Endodermal cell (in vitro differentiated cells): ENCODE data around the gene GABRB1. TPM values are rescaled to one million over a fixed set of nuclear protein-coding genes. Genes with fewer than 3 reads are reported as not detected.

Experiments
- DNase-seq: peaks from one replicate; pipeline ENCODE4 v3.0.0-alpha.2; 2017
- H3K27ac ChIP-seq: 2 replicates; pipeline ENCODE4 v1.5.1; 2013; ENCODE audit warnings: mild to moderate bottlenecking, low read depth, low read length, moderate library complexity
- H3K27me3 ChIP-seq: 2 replicates; pipeline ENCODE4 v1.6.1; 2013; ENCODE audit warnings: mild to moderate bottlenecking, low read length, moderate library complexity; ENCODE audit not compliant: insufficient read depth, control insufficient read depth, poor library complexity, severe bottlenecking
- H3K36me3 ChIP-seq: 2 replicates; pipeline ENCODE4 v1.7.0; 2013; ENCODE audit warnings: mild to moderate bottlenecking, low read length, moderate library complexity; ENCODE audit not compliant: control insufficient read depth, insufficient read depth
- H3K4me1 ChIP-seq: one replicate; pipeline ENCODE4 v1.7.0; 2013; ENCODE audit warnings: low read length; ENCODE audit not compliant: control insufficient read depth, insufficient read depth
- H3K4me3 ChIP-seq: 2 replicates; pipeline ENCODE4 v1.5.1; 2013; ENCODE audit warnings: mild to moderate bottlenecking, low read length, moderate library complexity
- H3K9ac ChIP-seq: 2 replicates; pipeline ENCODE4 v1.6.1; 2013; ENCODE audit warnings: mild to moderate bottlenecking, low read length, moderate library complexity; ENCODE audit not compliant: poor library complexity, severe bottlenecking; ENCODE audit errors: extremely low read depth
- H3K9me3 ChIP-seq: 2 replicates; pipeline ENCODE4 v1.6.1; 2013; ENCODE audit warnings: mild to moderate bottlenecking, low read length, moderate library complexity; ENCODE audit not compliant: control insufficient read depth
- H3K27ac Mint-ChIP-seq: 2 replicates; pipeline ENCODE4 v1.8.0; 2020; ENCODE audit warnings: mixed read lengths
- H3K27me3 Mint-ChIP-seq: 2 replicates; pipeline ENCODE4 v1.8.0; 2021; ENCODE audit warnings: mild to moderate bottlenecking, mixed read lengths; ENCODE audit not compliant: insufficient read depth
- H3K36me3 Mint-ChIP-seq: 2 replicates; pipeline ENCODE4 v1.8.0; 2020; ENCODE audit warnings: low read depth, mixed read lengths
- H3K4me1 Mint-ChIP-seq: 2 replicates; pipeline ENCODE4 v1.8.0; 2020; ENCODE audit warnings: mixed read lengths
- H3K4me3 Mint-ChIP-seq: 2 replicates; pipeline ENCODE4 v1.8.0; 2020; ENCODE audit warnings: mild to moderate bottlenecking, moderate library complexity, mixed read lengths
- H3K9me3 Mint-ChIP-seq: 2 replicates; pipeline ENCODE4 v1.8.0; 2020; ENCODE audit warnings: mild to moderate bottlenecking, mixed read lengths
- CTCF ChIP-seq: fragments of 200-600 bp; sonication (generic); conservative IDR thresholded peaks from 2 replicates; pipeline ENCODE4 v1.5.0; 2021; ENCODE audit warnings: antibody characterized with exemption, mild to moderate bottlenecking
- WGBS, 2 experiments: methylation state at CpG; one replicate each; pipeline versions ENCODE4 v1.1.5 to v1.1.7; 2013; ENCODE audit warnings: missing lambda C conversion rate in 2 of 2, mixed read lengths in 1 of 2; ENCODE audit not compliant: insufficient coverage in 1 of 2, insufficient read length in 1 of 2; 5-methylcytosine and 5-hydroxymethylcytosine counted together
- total RNA-seq, 2 donors: library from RNA; stranded (reverse); fragmentation: NEBNext Ultra II Directional in 1 of 2; extraction: Animal tissue kit (Norgen Biotek cat#: 25700) in 1 of 2; gene quantifications; 2 replicates in 1 of 2; 3 replicates in 1 of 2; pipeline ENCODE4 v1.2.1, GENCODE V29; 2021

The GABRB1 gene
- total RNA-seq, 2 donors from 2014 or later: not detected

DNA sequence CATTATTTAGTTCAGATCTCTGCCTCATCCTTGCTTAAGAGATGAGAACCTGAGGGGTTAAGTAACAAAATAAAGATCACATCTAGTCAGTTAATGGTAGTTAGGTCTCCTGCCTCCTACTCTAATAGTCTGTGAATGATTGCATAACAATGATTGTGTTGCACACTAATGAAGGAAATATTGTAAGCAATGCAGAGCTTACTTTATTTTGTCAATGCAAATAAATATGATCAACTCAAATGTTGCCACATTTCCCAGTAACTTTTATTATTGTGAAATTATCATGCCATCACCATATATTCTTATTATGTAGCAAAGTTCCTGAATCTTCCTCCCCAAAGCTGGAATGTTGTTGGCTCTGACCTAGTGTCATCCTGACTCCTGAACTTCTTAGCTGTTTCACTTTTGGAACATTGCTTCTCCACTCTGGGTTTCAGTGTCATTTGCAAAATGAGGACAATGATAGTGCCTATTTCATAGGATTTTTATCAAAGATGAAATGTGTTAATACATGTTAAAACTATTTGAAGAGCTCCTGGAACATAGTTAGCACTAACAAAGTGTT is 20.9 kb upstream of the GABRB1 start:
- Mint-ChIP-seq H3K9me3 (peaks cover 3% of the 10 kb centered on the region), H3K36me3 (no peaks in the 10 kb centered on the region)
- H3K4me3 ChIP-seq: no peak overlapping the region

DNA sequence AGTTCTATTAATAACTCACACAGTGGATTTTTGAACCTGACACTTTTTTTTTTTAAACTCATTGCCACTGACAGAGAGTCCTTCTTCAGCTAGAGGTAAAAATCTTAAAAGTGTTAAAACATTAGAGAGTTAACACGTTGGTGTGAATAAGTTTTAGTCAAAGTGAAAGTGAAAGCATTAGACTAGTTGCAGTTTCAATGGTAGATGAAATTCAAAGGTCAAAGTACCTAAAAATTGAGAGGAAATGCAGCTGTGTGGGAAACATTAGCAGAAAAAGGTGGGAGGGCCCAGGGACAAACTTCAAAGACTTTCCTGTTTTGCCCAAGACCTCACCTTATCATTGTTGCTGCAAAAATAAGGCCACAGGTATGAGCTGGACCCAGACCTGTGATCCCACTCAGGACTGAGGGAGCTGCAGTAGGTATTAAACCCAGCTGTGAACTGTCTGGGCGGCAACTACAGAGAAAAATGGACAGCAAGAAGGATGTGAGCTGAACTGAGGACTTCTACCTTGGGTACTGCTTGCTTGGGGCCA is 20.4 kb upstream of the GABRB1 start:
- H3K4me1 Mint-ChIP-seq: no peaks in the 10 kb centered on the region
- DNase-seq: no peak
- H3K36me3 Mint-ChIP-seq: no peaks in the 10 kb centered on the region
- H3K9me3 Mint-ChIP-seq: peaks cover 3% of the 10 kb centered on the region
- H3K27ac Mint-ChIP-seq: no peak overlapping the region
- Histone ChIP-seq H3K27ac (no peak overlapping the region), H3K4me3 (no peak overlapping the region), H3K27me3 (no peaks in the 10 kb centered on the region), H3K36me3 (no peaks in the 10 kb centered on the region), H3K9ac (no peak overlapping the region), H3K4me1 (no peaks in the 10 kb centered on the region), H3K9me3 (no peaks in the 10 kb centered on the region)
- TF ChIP-seq CTCF: no peak
- no peak overlapping the region for H3K4me3 Mint-ChIP-seq
- WGBS, 2 experiments: 64 to 67% methylated on average over 2 of the region's 2 CpGs
- no peaks in the 10 kb centered on the region for H3K27me3 Mint-ChIP-seq

More for the DNA sequence above, 20.9 kb upstream of the GABRB1 start:
- Histone ChIP-seq H3K27ac (no peak overlapping the region), H3K36me3 (no peaks in the 10 kb centered on the region), H3K9ac (no peak overlapping the region), H3K4me1 (no peaks in the 10 kb centered on the region), H3K27me3 (no peaks in the 10 kb centered on the region), H3K9me3 (no peaks in the 10 kb centered on the region)
- H3K4me3 Mint-ChIP-seq: no peak overlapping the region
- no peaks in the 10 kb centered on the region for H3K4me1 Mint-ChIP-seq
- no peak for TF ChIP-seq CTCF
- no peaks in the 10 kb centered on the region for H3K27me3 Mint-ChIP-seq
- DNase-seq: no peak
- no peak overlapping the region for H3K27ac Mint-ChIP-seq

DNA sequence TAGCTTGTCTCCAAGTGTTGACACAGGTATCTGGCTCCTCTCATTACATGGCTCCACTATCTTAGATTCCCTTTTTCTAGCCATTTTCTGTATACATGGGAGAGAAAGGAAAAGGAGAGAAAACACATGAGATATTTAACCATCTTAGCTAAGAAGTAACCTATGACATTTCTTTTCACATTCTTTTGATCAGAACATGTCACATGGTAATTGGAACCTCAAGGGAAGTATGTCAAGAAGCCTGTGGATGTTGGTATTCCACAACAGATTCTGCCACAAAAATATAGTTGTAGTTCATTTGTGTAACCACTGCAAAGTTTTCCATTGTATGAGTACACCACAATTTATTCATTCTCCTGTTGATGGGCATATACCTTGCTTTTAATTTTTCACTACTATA is 18.7 kb upstream of the GABRB1 start:
- TF ChIP-seq CTCF: no peak
- Mint-ChIP-seq H3K9me3 (peaks cover 3% of the 10 kb centered on the region), H3K27me3 (no peaks in the 10 kb centered on the region), H3K27ac (no peak overlapping the region), H3K36me3 (no peaks in the 10 kb centered on the region), H3K4me1 (no peaks in the 10 kb centered on the region), H3K4me3 (no peak overlapping the region)
- Histone ChIP-seq H3K27me3 (no peaks in the 10 kb centered on the region), H3K27ac (no peak overlapping the region), H3K4me1 (no peaks in the 10 kb centered on the region), H3K9me3 (no peaks in the 10 kb centered on the region), H3K9ac (no peak overlapping the region), H3K36me3 (no peaks in the 10 kb centered on the region), H3K4me3 (no peak overlapping the region)
- DNase-seq: no peak
